ENCODE data around the gene PLXNA4.

DNA sequence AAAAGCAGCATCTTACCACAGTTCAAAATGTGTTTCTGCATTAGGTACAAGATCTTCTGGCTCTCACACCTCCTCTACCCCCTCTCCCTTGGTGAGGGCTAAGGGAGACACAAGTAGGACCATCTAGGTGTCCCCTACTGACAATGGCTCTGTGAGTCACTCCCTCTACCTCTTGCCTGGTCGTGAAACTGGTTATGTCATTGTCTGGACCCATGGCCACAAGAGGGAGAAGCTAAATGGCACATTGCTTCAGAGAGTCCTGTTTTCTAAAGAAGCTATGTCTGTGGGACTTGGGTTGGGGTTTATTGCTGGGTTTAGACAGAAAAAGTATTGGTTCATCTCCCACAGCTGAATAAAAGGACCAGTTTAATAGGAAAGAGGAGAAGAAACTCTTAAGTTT lies 4.0 kb upstream of the PLXNA4 start:
- TF ChIP-seq, protein P1, sequence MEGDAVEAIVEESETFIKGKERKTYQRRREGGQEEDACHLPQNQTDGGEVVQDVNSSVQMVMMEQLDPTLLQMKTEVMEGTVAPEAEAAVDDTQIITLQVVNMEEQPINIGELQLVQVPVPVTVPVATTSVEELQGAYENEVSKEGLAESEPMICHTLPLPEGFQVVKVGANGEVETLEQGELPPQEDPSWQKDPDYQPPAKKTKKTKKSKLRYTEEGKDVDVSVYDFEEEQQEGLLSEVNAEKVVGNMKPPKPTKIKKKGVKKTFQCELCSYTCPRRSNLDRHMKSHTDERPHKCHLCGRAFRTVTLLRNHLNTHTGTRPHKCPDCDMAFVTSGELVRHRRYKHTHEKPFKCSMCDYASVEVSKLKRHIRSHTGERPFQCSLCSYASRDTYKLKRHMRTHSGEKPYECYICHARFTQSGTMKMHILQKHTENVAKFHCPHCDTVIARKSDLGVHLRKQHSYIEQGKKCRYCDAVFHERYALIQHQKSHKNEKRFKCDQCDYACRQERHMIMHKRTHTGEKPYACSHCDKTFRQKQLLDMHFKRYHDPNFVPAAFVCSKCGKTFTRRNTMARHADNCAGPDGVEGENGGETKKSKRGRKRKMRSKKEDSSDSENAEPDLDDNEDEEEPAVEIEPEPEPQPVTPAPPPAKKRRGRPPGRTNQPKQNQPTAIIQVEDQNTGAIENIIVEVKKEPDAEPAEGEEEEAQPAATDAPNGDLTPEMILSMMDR (conservative IDR thresholded peaks at IDR 0.05; ENCODE audit: low read depth in 2 of 2), result peak in 1 of 2 experiments; percentile 20; a peak in 1 of 4 replicates
- TF ChIP-seq EZH2phosphoT487 (IDR thresholded peaks at IDR 0.05; ENCODE audit: unreplicated experiment) (no peak), EZH2 (IDR thresholded peaks at IDR 0.05; ENCODE audit: low read depth, unreplicated experiment) (no peak), NANOG (IDR thresholded peaks at IDR 0.05; ENCODE audit: borderline replicate concordance) (no peak), POLR2AphosphoS5 (IDR thresholded peaks at IDR 0.05; ENCODE audit: low read depth) (no peak), JUNB (IDR thresholded peaks at IDR 0.05; ENCODE audit: unreplicated experiment) (no peak)
- TF ChIP-seq, protein P2, sequence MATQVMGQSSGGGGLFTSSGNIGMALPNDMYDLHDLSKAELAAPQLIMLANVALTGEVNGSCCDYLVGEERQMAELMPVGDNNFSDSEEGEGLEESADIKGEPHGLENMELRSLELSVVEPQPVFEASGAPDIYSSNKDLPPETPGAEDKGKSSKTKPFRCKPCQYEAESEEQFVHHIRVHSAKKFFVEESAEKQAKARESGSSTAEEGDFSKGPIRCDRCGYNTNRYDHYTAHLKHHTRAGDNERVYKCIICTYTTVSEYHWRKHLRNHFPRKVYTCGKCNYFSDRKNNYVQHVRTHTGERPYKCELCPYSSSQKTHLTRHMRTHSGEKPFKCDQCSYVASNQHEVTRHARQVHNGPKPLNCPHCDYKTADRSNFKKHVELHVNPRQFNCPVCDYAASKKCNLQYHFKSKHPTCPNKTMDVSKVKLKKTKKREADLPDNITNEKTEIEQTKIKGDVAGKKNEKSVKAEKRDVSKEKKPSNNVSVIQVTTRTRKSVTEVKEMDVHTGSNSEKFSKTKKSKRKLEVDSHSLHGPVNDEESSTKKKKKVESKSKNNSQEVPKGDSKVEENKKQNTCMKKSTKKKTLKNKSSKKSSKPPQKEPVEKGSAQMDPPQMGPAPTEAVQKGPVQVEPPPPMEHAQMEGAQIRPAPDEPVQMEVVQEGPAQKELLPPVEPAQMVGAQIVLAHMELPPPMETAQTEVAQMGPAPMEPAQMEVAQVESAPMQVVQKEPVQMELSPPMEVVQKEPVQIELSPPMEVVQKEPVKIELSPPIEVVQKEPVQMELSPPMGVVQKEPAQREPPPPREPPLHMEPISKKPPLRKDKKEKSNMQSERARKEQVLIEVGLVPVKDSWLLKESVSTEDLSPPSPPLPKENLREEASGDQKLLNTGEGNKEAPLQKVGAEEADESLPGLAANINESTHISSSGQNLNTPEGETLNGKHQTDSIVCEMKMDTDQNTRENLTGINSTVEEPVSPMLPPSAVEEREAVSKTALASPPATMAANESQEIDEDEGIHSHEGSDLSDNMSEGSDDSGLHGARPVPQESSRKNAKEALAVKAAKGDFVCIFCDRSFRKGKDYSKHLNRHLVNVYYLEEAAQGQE (IDR thresholded peaks at IDR 0.05; ENCODE audit: unreplicated experiment), result no peak

Data from GM23338 (cell line).